GM19043 (cell line): ENCODE data around the gene MOSPD3.

Source experiments
- ATAC-seq: cut with Tn5 transposase; IDR thresholded peaks from one replicate; pipeline ENCODE4 v1.9.1; 2021; ENCODE audit warnings: low read depth; ENCODE audit not compliant: unreplicated experiment

Gene MOSPD3

DNA sequence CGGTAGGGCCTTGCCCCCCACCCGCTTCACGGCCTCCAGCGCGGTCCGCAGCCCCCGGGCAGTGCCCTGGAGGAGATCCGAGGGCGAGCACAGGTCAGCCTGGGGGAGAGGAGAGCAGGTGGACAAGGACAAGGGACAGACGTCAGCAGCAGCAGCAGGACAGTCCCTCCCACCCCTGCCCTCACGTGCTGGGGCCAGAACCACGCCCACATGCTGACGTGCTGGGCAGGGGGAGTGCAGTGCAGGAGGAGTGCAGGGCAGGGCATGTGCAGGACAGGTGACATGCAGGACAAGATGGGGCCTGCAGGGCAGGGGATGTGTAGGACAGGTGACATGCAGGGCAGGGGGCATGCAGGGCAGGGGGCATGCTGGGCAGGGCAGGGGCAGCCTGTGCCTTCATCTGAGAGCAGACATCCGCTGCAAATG lies 37.1 kb upstream of the MOSPD3 start:
- ATAC-seq: no peak

DNA sequence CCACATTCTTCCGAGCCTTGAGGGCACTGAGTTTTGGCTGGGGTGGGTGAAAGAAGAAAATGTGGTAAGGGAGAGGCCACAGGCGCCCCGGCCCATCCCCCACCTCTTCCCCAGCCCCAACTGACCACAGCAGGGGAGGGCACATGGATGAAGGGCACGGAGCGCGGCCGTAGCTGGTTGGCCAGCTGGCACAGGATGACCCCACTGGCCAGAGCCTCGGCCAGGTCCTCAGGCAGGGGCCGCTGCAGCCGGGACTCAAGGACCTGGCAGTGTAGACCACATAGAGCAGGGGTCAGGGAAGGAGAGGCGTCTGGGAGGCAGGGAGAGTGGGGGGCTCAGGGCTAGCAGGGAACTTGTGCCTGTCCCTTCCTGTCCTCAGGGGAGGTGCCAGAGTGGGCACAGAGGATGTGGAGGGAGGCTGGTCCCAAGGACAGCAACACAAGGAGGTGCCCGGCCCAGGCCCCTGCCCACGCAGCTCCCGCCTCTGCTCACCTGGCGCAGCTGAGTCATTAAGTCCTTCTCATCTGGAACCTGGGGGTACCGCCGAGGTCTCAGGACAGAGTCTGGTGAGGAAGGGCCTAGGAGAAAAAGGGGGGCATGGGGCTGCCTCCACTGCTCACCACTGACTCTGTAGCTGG lies 36.5 kb upstream of the MOSPD3 start:
- no peak for ATAC-seq

GRCh38 chr7:100576384-100576993 lies 35.9 kb upstream of the MOSPD3 start:
- no peak for ATAC-seq

GRCh38 chr7:100577103-100577502 lies 35.2 kb upstream of the MOSPD3 start:
- ATAC-seq: no peak

DNA sequence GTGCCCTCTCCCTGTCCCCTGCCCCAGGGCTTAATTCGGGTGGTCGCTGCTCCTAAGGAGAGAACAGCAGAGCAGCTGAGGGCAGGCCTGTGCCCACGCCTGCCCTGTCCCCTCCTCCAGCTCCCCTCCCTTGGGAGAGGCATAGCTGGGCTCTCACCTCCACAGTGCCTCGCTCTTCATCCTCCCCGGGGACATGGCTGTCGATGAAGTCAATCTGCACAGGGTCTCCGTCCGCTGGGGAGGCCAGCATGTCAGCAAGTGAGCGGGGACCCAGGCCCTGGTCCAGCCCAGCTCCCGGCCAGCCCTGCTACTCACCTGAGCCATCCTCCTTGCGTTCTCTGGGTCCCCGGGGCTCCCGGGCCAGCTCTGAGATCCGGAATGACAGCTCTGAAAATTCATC lies 34.8 kb upstream of the MOSPD3 start:
- ATAC-seq: no peak

DNA sequence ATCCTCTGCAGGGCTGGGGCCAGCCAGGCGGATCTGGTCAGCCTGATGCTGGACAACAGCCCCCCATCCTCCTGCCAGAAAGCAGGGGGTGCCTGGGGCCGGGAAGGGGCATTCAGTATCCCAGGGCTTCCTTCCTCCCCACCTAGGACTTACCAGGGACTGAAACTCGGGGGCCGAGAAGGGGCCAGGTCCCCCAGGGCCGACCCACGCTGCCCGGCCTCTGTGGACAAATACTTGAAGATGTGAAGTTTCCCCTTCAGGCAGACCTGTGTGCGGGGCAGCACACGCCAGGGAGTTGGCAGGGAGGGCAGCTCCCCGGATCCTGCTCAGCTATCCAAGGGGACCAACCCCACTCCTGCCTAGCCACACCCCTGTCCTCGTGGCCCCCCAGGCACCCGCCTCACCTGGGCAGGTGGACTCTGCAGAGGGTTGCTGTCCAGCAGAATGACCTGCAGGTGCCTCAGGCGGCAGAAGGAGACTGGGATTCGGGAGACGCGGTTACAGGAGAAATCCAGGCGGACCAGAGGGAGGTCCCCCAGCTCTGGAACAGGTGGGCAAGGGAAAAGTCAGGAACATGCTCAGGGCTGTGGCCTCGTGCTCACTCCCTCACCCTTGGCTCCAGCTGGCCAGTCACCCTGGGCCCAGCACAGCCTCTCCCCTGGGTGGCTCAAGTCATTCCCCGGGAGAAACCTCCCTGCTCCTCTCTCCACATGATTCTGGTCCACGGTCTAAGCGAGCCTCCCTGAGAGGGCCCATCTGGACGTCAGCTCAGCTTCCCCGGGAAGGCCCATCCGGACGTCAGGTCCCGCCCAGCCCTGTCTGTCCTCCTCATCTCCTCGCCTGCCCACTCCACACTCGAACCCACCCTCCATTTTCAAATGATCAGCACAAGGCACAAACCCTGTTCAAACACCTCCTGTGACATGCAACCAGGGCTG lies 33.8 kb upstream of the MOSPD3 start:
- ATAC-seq: no peak

DNA sequence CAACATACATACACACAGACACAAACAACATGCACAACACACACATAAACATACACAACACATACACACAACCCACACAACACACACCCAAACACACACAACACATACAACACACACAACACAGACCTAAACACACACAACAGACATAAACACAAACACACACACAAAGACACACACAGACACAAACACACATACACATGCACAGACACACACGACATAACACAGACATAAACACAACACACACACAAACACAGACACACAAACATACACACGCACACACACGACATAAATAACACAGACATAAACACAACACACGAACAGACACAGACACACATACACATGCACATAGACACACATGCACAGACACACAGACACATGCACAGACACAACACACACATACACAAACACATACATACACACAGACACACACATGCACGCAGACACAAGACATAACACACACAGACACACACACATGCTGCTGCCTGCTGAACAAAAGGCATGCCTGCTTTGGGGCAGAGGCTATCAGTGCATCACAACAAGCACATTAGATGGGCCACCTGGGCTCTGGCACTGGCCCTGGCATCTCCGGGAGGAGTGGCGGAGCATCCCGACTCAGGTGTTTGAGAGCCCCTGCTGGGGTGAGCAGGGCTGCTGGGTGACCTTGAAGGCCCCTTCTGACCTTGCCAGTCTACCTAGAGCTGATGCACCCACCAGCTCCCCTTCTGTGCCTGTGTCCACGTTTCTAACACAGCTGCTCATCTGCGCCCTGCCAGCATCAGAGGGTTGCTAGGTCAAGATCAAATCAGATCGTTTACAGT lies 31.7 kb upstream of the MOSPD3 start:
- no peak for ATAC-seq

GRCh38 chr7:100582041-100582579 lies 30.2 kb upstream of the MOSPD3 start:
- no peak for ATAC-seq

- no peak for ATAC-seq
These were observed 29.7 kb upstream of the MOSPD3 start for GRCh38 chr7:100582650-100583049.

DNA sequence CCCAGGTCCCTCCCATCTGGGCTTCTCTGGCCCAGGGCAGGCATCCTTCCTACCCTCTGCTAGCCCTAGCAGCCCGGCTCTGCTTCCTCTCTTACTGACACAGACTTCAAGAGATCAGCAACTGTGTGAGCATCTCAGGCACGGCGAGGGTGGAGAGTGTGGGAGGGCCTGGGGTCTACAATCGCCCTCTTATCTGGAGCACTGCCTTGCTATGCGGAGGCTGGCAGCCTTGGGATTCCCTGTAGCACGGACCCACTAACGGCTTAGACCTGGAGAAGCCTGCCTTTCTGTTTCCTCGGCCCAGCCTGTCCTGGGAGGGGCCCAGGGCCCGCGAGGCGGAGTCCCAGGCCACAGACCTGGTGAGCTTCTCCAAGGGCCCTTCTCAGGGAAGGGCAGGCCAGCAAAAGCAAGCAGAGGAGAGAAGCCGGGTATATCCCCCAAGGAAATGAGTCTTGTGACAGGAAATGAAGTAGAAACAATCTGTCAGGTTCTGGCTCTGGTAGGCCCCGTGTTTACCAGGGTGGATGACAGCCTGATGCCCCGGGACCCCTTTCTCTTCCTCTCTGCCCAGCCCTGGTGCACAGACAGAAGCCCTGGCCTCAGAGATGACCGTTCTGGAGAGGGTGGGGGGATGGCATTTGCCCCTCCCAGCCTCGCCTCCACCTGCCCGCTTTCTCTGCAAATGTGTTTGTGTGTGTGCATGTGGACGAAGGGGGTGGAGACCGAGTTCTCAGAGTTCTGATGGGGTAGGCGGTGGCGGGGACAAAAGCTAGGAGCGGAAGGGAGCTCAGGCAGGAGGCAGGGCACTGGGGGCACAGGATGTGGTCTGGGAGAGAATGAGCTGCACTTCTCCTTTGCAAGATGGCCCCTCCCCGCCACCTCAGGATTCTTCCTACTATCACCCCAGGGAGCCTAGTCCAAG lies 28.9 kb upstream of the MOSPD3 start:
- ATAC-seq: no peak

DNA sequence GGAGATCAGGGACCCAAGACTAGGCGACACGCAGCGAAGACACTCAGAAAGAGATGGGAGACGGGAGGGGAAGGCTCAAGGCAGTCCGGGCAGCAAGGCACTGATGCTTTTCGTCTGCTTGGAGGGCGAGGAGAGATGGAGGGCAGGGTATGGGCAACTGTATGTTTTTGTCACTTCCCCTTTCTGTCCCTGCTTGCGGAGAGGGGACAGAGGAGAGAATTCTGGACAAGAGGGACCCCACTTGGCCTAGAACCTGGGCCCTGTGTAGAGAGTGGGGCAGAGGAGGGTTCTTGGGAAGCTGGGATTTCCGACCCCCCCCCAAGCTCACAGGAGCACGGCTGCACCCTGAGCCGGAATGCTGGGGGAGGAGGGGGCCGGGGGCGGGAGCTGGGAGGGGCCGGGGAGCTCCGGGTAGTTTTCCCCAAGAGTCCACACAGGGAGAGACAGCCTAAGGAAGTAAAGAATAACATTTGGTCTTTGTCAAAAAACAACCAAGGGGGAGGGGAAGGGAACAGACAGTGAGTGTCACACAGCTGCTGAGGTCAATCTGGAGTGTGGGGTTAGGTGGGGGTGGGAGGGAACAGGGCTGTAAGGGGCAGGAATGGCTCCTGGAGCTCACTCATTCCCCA lies 28.2 kb upstream of the MOSPD3 start:
- no peak for ATAC-seq

DNA sequence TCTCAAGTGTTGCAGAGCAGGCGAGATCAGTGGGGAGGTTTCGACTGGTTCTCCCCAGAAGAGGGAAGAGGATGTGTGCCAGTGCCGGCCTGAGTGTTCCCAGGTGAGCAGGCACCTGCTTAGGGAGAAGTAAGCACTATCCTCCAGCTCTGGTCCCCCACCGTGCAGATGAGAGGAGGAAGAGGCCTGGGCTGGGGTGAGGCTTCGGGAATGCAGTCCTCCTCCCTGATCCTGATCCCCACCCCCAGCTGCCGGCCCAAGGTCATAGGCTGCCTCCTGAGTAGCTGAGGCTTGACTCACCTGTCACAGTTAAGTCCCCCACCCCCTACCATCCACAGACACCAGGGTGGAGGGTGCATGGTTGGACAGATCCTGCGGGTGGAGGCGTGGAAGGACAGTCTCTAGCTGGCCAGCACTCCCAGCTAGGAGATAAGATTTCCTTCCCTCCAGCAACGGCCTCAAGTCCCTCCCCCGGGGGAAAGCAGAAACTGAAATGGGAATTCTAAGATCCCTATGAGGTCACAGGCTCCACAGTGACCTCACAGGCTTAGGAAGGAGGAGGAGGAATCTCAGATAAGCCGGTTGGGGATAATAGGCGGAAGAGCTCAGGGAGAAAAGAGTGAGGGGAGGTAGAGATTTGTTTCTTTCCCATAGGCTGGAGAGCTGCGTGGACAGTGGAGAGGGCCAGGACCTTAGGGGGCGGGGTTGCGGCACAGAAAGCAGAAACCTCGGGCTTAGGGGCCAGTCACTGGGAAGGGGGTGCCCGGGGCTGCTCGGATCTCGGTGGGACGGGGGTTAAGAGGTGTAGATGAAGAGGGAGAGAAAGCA lies 27.4 kb upstream of the MOSPD3 start:
- no peak for ATAC-seq

- ATAC-seq: no peak
These were observed 26.7 kb upstream of the MOSPD3 start, which contains the start of gene LRCH4 for GRCh38 chr7:100585511-100586265. LRCH4 (minus strand) TSS chr7:100586129; CDS start chr7:100586100, 29 bp downstream.

DNA sequence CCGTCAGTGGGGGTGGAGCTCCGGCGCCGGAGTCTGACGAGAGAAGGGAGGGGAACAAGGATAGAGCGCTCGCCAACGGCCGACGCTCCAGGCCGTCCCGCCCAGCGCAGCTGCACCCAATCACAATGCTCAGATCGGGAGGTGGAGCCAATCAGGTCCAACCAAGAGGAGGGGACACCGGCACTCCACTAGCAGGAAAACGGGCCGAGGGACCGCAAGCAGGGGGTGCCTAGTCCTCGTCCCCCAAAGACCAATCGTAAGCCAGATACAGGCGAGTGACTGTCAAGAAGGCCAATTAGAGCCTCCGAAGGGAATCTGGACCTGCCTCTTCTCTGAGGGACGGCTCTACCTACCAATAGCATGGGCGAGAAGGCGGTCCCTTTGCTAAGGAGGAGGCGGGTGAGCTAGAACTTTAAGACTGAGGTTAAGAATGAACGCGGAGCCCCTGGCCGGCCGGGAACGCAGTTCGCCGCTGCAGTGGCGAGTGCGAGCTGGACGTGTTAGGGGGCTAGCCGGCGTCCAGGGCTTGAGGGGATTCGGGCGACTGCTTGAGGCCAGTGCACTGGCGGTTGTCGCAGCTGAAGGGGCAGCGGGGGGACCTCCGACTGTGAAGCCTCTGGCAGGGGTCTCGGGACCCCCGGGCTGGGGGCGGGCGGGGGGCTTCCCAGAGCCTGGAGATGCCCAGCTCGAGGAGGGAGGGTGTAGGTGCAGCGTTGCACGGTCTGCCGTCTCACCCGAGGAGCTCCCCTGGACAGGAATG lies 25.9 kb upstream of the MOSPD3 start, which contains the start of gene FBXO24:
Gene FBXO24, plus strand, starts transcription at position 63 of the 760 bp plus-strand sequence. Its CDS starts 298 bp downstream, at position 361.
- ATAC-seq: peak; percentile 81

- no peak for ATAC-seq
These were observed 23.9 kb upstream of the MOSPD3 start for GRCh38 chr7:100588438-100588837.

- no peak for ATAC-seq
These were observed 22.9 kb upstream of the MOSPD3 start for GRCh38 chr7:100589341-100589947.
